ENCODE data around the gene TRPM6.

The TRPM6 gene

DNA sequence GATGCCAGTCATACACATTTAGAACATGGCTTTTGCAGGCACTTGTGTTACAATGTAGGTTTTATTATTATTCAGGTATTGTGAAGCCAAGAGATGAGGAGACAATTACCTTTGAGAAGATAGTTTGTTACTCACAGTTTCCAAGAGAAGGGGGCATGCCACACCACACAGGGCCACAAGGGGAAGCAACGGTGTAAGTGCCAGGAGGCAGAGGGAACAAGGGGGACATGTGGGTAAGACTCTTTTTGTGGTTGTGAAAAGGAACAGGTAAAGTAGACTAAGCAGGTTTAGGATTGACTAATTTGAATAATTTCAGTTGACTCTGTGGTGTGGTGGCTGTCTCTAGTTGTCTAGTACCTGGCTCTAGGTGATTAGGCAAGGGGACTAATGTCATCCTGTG lies 191.2 kb downstream of the TRPM6 start:
- no peak for DNase-seq

DNA sequence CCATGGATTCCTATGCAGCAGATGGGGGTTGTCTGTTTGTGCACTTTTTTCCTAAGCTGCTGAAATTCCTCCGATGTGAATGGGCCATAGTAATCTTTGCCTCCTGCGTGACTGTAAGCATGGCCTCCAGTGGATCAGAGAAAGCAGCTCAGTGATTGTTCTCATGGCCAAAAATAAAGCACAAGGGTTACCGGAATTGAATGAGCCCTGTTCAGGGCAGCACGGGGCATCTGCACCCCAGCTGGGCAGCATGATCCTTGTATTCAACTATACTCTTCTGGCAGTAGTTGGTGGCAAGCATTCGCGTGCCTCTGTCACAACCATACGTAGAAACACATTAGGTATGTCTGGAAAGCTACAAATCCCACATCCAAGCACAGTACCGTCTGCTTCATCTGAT lies 196.7 kb downstream of the TRPM6 start:
- no peak for DNase-seq

GRCh38 chr9:74683322-74683721 lies 204.4 kb downstream of the TRPM6 start:
- DNase-seq: no peak

DNA sequence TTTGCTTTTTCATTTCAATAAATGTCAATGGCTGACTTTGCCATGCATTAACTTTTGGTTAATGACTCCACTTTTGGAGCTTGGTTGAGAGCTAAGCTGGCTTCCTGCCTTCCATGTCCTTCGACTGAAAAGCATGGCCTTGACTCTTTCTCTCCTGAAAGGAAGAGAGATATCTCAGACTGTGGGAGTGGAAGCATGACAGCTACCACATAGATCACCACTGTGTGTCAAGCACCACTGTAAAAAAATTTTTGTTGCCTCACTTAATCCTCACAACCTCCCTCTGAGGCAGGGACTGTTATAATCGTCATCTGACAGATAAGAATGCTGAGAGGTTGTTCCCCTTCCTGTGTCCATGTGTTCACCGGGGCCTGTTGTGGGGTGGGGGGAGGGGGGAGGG lies 205.8 kb downstream of the TRPM6 start:
- DNase-seq: no peak

DNA sequence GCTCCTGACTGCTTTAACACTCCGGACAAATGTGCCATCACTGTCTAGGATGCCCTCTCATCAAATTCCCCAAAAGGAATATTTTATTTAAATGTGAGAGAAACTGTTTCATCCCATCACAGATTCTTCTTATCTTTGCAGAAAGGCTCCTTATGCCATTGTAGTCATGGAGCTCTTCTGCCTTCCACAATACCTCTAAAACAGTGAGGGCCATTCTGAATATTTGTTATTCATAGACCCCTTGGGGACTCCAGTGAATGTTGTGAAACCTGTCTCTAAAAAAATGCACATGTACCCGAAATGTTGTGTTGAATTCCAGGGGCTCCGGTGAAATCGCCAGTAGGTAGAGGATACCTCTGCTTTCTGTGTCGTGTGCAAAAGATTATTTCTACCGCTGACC lies 213.6 kb downstream of the TRPM6 start:
- no peak for DNase-seq
